Measurements from ENCODE around the gene DEDD2. TPM values are rescaled to one million over a fixed set of nuclear protein-coding genes. Genes with fewer than 3 reads are reported as not detected.

Gene DEDD2
- total RNA-seq, 1 experiment from 2014 or later, result 14.4 TPM

- no peak for DNase-seq (ENCODE audit: low read depth)
Measured at GRCh38 chr19:42229301-42229854, 11.9 kb upstream of the DEDD2 start.

- no peak for DNase-seq (ENCODE audit: low read depth)
Measured at GRCh38 chr19:42228641-42229040, 11.2 kb upstream of the DEDD2 start.

DNA sequence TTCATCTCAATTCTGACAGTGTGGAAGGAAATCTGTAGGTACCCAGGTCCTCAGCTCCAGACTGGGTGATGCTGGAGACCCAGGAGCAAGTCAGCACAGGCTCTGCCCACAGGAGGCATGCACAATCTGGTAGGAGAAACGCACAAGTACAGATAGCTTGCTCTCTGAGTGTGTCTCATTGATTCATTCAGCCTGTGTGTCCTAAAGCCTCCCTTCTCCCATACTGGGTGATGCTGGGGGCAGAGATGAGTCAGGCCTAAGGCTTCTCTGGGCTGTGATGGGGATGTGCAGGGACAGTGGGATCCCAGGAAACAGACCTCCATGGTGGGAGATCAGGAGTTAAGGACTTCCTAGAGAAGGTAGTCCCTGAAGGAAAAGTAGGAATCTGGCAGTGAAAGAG lies 9.4 kb upstream of the DEDD2 start:
- no peak for DNase-seq (ENCODE audit: low read depth)

DNA sequence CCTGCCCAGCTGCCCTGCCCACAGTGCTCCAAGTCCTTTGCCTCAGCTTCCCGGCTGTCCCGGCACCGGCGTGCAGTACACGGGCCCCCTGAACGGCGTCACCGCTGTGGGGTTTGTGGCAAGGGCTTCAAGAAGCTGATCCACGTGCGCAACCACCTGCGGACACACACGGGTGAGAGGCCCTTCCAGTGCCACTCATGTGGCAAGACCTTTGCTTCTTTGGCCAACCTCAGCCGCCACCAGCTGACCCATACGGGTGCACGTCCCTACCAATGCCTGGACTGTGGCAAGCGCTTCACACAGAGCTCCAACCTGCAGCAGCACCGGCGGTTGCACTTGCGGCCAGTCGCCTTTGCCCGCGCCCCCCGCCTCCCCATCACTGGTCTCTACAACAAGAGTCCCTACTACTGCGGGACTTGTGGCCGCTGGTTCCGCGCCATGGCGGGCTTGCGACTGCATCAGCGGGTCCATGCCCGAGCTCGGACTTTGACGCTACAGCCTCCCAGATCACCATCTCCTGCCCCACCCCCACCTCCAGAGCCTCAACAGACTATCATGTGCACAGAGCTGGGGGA lies 8.3 kb upstream of the DEDD2 start:
- no peak for DNase-seq (ENCODE audit: low read depth)

DNA sequence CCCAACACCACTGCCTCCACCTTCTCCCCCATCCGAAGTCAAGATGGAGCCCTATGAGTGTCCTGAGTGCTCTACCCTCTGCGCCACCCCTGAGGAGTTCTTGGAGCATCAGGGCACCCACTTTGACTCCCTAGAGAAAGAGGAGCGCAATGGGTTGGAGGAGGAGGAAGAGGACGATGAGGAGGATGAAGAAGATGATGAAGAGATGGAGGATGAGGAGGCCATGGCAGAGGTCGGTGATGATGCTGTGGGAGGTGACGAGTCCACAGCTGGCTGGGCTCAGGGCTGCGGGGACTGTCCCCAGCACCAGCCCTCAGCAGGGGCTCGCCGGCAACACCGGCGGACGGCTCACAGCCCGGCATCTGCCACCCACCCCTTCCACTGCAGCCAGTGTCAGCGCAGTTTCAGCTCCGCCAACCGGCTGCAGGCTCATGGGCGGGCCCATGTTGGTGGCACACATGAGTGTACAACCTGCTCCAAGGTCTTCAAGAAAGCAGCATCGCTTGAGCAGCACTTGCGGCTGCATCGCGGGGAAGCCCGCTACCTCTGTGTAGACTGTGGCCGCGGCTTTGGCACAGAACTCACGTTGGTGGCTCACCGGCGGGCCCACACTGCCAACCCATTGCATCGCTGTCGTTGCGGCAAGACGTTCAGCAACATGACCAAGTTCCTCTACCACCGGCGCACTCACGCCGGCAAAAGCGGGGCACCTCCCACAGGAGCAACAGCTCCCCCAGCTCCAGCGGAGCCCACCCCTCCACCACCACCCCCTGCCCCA lies 7.7 kb upstream of the DEDD2 start:
- no peak for DNase-seq (ENCODE audit: low read depth)

DNA sequence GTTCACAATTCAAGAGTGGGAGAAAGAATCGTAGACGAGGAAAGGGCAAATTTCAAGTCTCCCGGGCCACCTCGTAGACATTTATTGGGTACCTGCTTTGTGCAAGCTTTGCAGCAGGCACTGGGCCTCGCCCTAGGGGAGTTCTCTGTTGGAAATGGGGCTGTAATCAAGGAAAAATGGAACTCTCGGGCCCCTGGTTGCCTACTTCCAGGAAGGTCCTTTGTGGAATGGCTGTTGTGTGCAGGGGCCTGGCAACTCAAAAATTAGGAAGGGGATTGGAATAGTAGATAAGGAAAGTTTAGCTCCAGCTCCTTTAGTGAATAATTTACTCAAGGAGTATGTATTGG lies 3.2 kb upstream of the DEDD2 start:
- DNase-seq (ENCODE audit: low read depth), result no peak

DNA sequence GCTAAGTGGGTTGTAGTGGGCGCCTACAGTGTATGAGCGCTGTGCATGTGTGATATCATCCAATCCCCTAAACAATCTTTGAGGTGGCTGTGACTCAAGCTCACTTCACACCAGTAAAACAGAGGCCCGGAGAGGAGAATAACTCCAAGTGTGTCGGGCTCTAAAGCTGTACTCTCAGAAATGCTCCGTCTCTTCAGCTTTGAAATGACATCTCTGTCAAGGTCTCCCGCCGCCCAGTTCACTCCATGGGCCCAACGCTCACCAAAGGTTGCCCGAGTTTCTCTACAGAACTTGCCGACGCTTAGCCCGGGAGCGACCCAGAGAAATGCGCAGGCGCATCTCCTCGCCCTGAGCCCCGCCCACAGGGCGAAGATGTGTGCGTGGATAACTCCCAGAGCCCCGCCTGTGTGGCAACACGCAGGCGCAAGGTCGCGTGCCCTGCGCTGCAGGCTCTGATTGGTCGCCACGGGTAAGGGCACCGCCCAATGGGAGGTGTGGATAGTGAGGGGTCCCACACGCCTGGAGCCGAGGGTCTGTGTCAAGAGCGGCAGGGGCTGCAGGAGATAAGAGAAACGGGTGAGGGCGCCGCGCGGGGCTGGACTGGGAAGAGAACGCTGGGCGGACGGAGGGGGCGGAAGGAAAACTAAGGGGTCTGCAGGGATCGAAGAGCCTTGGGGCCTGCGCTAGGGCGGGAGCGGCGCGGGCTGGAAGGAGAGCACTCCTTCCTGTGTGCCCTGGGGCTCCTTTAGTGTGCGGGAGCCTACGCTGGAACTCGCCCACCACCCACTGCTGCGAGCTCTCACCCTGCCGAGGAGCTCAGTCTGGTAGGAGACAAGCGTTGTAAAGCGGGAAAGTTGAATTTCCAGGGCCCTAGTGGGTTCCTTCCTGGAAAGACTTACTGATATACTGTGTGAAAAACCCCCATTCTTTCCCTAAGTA lies 2.6 kb upstream of the DEDD2 start, which contains the start of gene ZNF526:
TSS of gene ZNF526 (plus strand) at position 501 of the 939 bp plus-strand sequence. CDS start 4,092 bp downstream, outside the sequence.
- DNase-seq (ENCODE audit: low read depth), result peak; percentile 96

DNA sequence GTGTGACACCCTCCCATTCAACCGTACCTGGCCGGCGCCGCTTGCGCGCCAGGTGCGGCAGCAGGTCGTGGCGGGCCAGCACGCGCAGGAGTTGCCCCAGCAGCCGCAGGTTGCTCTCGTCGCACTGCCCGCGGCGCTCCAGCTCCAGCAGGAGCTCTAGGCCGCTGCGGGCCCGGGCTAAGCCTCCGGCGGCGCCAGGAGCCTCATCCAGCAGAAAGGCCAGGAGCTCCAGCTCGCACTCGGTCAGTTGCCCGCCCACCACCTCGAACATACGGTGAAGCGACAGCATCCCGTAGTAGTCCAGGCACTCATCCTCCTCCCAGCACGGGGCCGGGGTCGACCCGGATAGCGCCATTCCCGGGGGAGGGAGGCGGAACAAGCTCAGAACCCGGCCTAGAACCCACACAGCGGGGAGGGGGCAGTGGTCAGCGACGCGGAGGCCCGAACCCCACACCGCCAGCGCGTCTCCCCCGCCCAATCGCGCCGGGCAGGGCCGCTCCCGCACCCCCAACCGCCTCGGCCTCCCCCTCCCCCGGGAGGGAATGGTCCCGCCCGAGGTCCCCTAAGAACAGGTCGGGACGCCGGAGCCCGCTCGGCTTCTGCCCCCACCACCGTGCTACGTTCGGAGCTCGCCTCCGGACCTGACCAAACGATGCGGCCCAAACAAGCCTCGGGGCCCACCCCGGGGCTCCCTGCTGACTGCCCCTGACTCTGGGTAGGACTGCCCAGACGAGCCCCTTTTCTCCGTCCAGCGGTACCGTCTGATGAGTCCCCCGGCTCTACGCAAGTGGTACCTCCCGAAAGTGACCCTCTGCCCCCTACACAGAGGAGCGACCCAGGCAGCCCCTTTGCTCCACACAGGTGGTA lies 591 bp downstream of the DEDD2 start:
- DNase-seq (ENCODE audit: low read depth), result peak; percentile 46

DNA sequence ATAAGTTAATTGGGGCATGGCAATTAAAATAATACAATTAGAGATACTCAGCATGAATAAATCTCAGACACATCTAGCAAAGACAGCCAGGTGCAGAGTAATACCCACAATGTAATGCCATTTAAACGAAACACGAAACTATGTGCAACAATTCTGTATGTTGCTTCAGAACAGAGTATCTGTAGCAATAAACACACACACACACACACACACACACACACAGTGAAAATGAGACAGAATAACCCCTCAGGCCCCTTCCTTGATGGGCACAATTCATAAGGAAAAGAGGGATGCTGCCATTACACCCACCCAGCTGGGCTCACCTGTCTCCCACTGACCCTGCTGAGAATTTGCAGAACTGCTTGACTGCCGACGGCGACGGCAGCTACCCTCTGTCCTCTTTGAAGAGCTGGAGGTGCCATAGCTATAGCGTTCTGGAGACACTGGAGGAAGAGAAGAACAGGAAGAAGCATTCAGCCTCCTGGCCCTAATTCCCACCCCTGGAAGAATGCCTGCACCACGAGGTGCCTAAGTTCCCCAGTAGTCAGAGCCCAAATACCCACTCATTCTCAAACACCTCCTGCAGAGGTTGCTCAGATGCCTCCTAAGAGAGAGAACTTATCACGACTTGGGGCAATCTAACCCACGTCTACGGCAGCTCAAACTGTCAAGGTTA lies 2.5 kb downstream of the DEDD2 start:
- DNase-seq (ENCODE audit: low read depth), result no peak

DNA sequence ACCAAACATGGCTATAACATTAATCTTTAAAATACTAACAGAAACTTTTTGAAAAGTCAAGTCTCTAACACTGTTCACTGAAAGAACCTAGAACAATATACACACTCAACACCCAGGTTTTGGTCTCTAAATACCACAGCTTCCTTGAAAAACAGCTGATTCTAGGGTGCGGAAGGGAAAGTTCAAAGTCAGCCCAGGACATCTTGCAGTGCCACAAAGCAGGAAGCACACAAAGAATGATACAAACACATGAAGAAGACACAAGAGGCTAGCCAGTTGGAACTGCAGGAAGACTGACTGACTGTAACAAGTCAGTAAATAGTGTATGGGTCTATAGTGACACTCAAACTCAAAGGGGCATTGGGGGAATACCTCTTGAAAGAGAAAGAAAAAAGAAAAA lies 4.6 kb downstream of the DEDD2 start:
- no peak for DNase-seq (ENCODE audit: low read depth)

GRCh38 chr19:42208612-42209011 lies 8.9 kb downstream of the DEDD2 start:
- no peak for DNase-seq (ENCODE audit: low read depth)

- DNase-seq (ENCODE audit: low read depth), result peak; percentile 86
Measured at GRCh38 chr19:42207767-42208271, 9.7 kb downstream of the DEDD2 start.

DNA sequence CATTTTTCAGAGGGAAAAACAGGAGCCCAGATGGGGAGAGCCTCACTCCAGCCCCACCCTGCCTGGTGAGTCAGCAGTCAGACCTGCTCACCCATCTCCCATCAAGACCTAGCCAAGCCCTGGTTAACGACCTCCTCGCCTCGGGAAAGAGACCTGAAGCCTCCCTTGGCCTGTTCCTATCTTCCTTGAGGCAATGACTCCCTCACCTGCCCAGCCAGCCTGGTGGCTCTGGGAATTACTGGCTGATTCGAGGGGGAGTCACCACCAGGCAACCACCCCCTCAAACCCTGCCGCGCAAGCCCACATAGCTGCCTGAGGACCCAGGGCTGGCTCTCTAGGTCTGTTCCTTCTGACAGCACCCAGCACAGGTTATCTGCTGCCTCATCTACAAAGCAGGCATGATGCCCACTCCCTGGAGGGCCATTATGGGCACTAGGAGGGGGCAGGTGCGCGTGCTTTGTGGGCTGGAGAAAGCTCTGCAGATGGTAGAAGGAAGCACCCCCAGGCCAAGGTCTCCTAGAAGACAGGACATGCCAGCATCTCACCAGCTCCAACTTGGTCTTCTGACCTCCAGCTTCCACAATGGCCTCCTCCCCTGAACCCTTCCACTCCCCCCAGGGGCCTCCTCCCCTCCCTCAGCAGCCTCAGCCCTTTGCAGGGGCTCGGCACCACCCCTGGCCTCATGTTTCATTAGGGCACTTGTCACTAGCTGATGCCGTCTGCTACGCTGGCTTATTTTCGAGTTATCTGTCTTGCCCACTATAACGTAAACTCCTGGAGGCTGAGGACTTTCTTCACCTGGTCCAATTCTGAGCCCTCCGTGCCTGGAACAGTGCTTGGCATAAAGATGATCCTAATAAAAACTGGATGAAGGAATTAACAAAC lies 10.4 kb downstream of the DEDD2 start:
- DNase-seq (ENCODE audit: low read depth), result peak; percentile 76

DNA sequence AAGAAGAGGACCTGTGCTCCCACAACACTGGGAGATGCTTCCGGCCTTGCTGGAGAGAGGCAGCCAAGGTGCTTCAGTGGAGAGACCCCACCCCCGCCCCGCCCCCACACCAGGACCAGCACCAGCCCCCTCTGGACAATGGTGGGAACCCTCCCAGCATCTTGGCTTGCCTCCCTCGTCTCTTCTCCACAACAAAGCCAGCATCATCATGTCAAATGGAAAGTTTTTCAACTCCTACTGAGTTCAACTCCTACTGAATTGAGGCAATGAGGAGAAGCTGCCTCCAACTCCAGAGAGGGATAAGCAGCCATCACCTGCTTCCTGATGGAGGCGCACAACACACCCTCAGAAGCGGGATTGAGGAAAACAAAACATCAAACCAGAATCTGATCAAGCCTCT lies 12.8 kb downstream of the DEDD2 start:
- no peak for DNase-seq (ENCODE audit: low read depth)

GRCh38 chr19:42203700-42204099 lies 13.8 kb downstream of the DEDD2 start:
- DNase-seq (ENCODE audit: low read depth), result no peak

GRCh38 chr19:42202290-42202880 lies 15.1 kb downstream of the DEDD2 start:
- no peak for DNase-seq (ENCODE audit: low read depth)

GRCh38 chr19:42201489-42202289 lies 15.8 kb downstream of the DEDD2 start:
- no peak for DNase-seq (ENCODE audit: low read depth)

DNA sequence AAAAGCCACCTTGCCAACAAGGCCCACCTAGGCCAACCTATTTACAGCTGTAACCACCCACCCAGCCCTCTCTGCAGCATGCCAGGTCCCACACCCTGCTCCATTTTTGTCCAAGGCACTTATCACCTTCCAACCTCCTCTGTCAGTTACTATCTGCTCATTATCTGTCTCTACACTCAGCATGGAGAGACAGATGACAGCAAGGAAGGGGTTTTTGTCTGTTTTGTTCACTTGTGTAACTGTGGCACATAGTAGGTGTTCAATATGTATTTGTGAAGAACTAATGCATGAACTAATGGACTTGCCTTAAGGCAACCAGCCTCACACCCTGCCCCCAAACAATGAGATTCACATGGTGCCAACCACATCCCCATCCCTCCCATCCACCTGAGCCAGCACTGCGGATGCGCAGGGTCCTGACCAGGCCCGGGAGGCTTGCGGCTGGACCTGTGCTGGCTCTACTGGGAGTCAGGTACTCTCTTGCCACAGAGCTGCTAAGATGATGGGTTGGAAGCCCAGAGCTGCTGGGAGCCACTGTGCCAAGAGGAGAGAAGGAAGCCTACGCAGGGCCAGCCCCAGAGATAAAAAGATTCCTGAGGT lies 17.3 kb downstream of the DEDD2 start:
- DNase-seq (ENCODE audit: low read depth), result no peak
